ENCODE measurements around the gene KCNH8.
"Not testable (repeated sequence)": the region's sequence is repeated elsewhere in the genome, so short reads cannot be mapped to it uniquely, and the experiment has no call there.

KCNH8 gene

DNA sequence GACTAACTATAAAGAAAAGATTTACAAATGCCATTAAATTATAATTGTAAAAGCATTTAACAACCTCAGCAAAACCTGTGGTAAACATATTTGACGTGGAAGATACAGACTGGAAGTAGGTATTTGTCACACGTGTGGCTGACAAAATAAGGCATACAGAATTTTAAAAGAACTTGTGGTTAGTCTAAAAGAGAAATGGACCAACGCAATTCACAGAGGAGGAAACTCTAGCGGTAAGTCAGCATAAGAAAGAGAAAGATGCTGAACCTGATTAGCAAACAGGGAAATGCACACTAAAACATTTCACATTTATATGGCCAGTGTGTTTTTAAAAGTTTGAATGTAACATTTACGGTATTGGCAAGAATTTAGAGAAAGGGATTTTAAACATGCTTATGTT, 35.3 kb downstream of the KCNH8 start:
- no peak for DNase-seq (ENCODE audit: low read depth)

GRCh38 chr3:19190126-19190525, 41.8 kb downstream of the KCNH8 start:
- DNase-seq (ENCODE audit: low read depth) = no peak

DNA sequence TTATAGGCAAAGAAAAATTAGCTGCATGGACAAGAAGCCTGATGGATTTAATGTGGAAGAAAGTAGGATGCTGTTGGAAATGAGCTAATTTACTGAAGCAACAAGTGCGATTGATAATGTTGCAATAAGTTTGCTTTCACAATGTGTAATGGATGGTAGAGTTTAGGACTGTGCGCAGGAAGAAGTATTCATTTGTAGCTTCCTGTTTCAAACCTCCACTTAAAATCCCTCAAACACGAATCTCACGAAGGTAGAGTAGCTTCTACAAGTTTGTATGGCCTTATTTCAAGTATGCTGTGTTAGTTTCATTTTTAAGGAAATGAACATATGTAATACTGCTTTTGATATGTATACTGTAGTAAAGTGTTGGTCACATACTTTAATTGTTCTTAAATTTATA, 42.3 kb downstream of the KCNH8 start:
- DNase-seq (ENCODE audit: low read depth) = no peak

GRCh38 chr3:19199131-19199530, 50.8 kb downstream of the KCNH8 start:
- DNase-seq (ENCODE audit: low read depth) = no peak

GRCh38 chr3:19202303-19202702, 54.0 kb downstream of the KCNH8 start:
- no peak for DNase-seq (ENCODE audit: low read depth)

- no peak for DNase-seq (ENCODE audit: low read depth)
Observed at GRCh38 chr3:19202754-19203153, 54.4 kb downstream of the KCNH8 start.

DNA sequence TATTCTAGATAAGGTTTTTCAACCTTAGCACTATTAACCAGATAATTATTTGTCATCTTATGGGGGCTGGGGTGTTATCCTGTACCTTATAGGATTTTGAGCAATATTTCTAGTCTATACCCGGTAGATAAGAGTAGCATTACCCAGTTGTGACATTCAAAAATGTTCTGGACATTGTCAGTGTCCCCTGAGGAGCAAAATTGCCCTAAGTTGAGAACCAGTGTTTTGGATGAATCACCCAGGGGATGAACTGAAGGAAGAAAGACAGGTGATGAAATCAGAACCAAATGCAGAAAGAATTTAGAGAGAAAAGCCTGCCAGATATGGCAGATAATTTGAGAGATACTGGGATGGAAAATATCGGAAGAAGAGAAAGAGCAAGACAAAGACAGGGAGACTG, 58.2 kb downstream of the KCNH8 start:
- no peak for DNase-seq (ENCODE audit: low read depth)

- DNase-seq (ENCODE audit: low read depth) = no peak
Observed at GRCh38 chr3:19213603-19214220, 65.4 kb downstream of the KCNH8 start.

- no peak for DNase-seq (ENCODE audit: low read depth)
Observed at GRCh38 chr3:19215427-19215826, 67.1 kb downstream of the KCNH8 start.

DNA sequence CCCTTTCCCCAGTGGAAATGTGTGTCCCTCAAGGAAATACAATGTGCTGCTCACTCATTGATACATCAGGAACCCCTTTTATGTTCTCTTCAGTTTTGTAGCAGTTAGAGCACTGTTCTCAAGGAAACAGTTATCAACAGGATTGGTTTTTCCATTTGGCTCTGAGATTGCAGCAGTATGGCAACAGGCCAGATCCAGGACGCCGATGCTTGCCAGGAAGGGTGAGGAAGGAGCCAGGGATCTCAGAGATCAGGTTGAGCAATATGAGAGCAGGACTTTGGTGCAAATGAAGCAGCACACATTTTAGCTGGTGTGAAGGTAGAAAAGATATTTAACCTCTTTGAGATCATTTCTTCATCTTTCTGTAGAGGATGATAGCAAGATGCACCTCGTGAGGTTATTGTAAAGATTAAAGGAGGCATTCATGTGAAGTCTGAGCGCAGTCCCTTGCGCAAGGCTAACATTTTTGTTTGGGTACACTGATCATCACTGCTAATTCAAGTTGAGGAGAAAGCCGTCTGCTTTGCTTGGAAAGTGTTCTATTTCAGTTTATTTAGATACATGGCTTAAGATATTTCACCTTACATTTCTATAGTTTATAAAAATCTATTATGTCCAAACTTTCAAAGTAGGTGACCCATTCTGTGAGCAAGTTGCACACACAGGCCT, 68.5 kb downstream of the KCNH8 start:
- no peak for DNase-seq (ENCODE audit: low read depth)

GRCh38 chr3:19220311-19220710, 72.0 kb downstream of the KCNH8 start:
- DNase-seq (ENCODE audit: low read depth) = no peak

GRCh38 chr3:19221081-19221480, 72.8 kb downstream of the KCNH8 start:
- no peak for DNase-seq (ENCODE audit: low read depth)

DNA sequence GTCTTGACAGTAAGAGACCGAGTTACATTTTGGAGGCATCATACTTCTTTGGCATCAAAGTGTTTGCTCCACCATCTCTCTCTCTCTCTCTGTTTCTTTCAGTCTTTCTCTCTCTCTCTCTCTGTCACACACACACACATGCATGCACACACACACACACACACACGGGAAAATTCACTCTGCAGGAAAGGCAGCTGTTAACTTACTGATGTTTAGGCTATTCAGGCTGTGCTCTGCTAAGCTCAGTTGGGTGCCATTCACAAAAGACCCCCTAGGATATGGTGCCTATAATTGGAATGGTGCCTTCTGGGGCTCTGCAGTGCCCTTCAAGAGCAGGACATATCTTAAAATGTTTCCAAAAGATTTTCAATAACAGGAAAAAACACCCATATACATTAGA, 78.2 kb downstream of the KCNH8 start:
- DNase-seq (ENCODE audit: low read depth) = no peak

DNA sequence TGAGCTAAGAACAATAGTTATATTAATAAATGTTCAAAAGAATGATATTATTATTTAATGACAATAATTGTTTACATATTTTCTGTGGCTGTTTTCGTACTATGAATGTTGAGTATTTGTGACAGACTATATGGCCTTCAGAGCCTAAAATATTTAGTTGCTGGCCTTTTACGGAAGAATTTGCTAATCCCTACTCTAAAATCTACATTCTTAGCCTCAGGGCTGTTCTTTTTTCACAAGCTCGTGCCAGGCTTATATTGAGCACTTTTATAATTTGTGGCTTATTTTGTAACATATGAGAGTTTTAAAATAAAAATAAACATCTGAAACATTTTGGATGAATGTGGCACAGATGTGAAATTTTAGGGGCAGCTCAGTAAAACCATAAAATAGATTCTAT, 79.9 kb downstream of the KCNH8 start:
- no peak for DNase-seq (ENCODE audit: low read depth)

GRCh38 chr3:19229086-19229485, 80.8 kb downstream of the KCNH8 start:
- no peak for DNase-seq (ENCODE audit: low read depth)

DNA sequence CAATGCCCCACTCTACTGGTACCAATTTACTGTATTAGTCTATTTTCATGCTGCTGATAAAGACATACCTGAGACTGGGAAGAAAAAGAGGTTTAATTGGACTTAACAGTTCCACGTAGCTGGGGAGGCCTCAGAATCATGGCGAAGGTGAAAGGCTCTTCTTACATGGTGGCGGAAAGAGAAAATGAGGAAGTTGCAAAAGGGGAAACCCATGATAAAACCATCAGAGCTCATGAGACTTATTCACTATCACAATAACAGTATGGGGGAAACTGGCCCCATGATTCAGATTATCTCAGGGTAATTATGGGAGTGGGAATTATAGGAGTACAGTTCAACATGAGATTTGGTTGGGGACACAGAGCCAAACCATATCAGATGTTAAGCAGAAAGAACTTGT, 81.6 kb downstream of the KCNH8 start:
- not testable (repeated sequence) for DNase-seq (ENCODE audit: low read depth)

DNA sequence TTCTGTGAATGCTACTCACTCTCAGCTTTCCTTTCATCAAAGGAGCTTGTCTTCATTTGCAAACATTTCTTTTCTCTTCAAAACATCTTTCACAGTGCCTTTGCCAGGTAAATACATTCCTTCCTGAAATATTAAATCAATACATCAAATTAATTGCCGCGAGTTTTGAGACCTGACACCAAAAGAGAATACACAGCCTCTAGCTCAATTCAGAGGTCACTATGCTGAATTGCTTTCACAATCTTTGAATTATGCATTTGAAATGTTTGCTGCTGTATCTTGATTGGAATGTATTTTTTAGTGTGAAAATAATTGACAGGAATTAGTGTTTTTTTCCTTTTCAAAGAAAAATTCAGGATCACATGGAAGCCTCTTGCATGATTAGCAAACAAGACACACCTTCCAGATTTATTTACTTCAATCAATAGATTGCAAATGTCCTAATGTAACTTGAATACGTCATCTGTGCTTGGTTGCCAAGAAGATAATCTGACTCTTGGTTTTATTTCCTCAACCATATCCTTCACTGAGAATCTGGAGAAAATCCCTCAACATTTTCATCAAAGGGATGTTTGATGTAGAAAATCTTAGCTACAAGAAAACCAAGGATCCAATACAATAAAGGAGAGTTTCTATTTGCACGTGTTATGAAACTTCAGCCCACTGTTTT, 83.6 kb downstream of the KCNH8 start:
- no peak for DNase-seq (ENCODE audit: low read depth)

- DNase-seq (ENCODE audit: low read depth) = no peak
Observed at GRCh38 chr3:19232566-19232965, 84.3 kb downstream of the KCNH8 start.

- not testable (repeated sequence) for DNase-seq (ENCODE audit: low read depth)
Observed at GRCh38 chr3:19233882-19234784, 85.8 kb downstream of the KCNH8 start.

DNA sequence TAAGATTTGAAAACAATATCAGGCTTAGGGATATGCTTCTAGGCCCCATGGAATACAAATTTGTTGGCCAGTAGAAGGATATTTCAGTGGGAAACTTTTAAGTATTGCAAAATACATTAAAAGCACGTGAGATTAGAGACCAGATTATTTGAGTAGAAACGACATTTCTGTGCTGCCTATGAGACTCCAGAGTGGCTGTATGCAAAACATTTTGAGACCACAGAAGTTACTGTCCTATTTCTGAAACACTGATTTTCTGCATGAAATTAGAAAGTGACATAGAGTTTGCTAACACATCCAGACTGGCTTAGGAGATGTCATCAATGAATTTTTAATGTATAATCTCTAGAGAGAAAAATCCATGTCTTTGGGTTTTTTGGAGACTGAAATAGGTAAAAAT, 99.8 kb downstream of the KCNH8 start:
- no peak for DNase-seq (ENCODE audit: low read depth)

DNA sequence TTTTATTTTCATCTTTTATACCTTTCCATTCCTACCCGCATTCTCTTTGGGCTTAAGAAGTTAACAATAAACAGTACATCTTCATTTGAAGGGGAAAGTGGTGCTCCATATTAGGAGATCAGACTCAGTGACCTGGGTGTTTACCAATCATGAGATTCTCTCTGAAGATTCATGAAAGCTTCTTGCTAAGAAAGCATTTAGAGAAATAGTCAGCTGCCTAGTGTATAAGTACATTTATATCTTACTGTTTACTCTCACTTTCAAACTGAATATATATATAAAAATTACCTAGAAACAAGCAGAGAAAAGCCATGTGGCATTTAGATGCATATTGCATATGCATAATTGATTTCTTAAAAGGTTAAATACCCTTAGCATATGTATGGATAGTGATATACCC, 100.5 kb downstream of the KCNH8 start:
- DNase-seq (ENCODE audit: low read depth) = no peak

DNA sequence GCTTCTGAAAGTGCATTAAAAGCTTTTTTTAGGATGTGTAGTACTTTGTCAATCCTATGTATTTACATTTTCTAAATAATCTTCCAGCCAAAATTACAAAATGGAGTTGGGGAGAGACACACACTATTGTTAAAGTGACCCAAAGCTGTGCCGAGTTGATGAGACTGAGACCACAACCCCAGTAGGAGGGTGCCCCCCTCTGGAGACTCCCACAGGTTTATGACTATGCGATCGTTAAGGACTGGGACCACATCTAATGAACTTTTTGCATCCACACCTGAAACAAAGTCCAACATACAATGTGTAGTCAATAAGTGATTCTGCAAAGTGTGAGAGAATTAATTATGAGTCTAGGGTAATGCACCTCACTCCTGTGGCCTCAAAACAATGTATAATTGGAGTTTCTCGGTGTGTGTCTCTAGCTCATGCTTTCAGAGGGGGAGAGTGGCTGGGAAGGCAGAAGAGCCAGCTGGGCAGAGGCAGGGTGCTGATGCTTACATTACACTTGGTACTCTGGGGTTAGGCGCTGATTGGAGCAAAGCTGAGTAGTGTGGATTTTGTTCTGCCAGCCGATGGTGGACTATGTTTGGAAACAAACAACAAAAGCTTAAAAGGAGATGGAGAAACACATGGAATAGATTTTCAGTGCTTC, 102.8 kb downstream of the KCNH8 start:
- DNase-seq (ENCODE audit: low read depth) = no peak
